Measurements from ENCODE around the gene SNX11.

Gene SNX11

GRCh38 chr17:48132385-48132784, 24.8 kb downstream of the SNX11 start:
- DNase-seq (ENCODE audit: low read depth in 2 of 2): no peak

- DNase-seq (ENCODE audit: low read depth in 2 of 2): no peak
These were observed 27.4 kb downstream of the SNX11 start for GRCh38 chr17:48134912-48135480.

GRCh38 chr17:48137656-48138055, 30.1 kb downstream of the SNX11 start:
- DNase-seq (ENCODE audit: low read depth in 2 of 2): no peak

- no peak for DNase-seq (ENCODE audit: low read depth in 2 of 2)
These were observed 32.4 kb downstream of the SNX11 start for GRCh38 chr17:48139944-48140343.

- no peak for DNase-seq (ENCODE audit: low read depth in 2 of 2)
These were observed 36.1 kb downstream of the SNX11 start for GRCh38 chr17:48143629-48144028.

GRCh38 chr17:48144231-48144630, 36.7 kb downstream of the SNX11 start:
- no peak for DNase-seq (ENCODE audit: low read depth in 2 of 2)

GRCh38 chr17:48144976-48145798, 37.6 kb downstream of the SNX11 start:
- no peak for DNase-seq (ENCODE audit: low read depth in 2 of 2)

GRCh38 chr17:48148029-48148770, 40.6 kb downstream of the SNX11 start:
- DNase-seq (ENCODE audit: low read depth in 2 of 2): no peak

GRCh38 chr17:48148854-48149786, 41.6 kb downstream of the SNX11 start:
- no peak for DNase-seq (ENCODE audit: low read depth in 2 of 2)

- DNase-seq (ENCODE audit: low read depth in 2 of 2): no peak
These were observed 42.4 kb downstream of the SNX11 start for GRCh38 chr17:48149787-48150463.

- no peak for DNase-seq (ENCODE audit: low read depth in 2 of 2)
These were observed 43.0 kb downstream of the SNX11 start for GRCh38 chr17:48150597-48151001.

- no peak for DNase-seq (ENCODE audit: low read depth in 2 of 2)
These were observed 43.7 kb downstream of the SNX11 start for GRCh38 chr17:48151220-48151619.

- no peak for DNase-seq (ENCODE audit: low read depth in 2 of 2)
These were observed 44.7 kb downstream of the SNX11 start for GRCh38 chr17:48152289-48152688.

GRCh38 chr17:48153691-48154358, 46.3 kb downstream of the SNX11 start:
- no peak for DNase-seq (ENCODE audit: low read depth in 2 of 2)

- DNase-seq (ENCODE audit: low read depth in 2 of 2): no peak
These were observed 48.5 kb downstream of the SNX11 start for GRCh38 chr17:48155889-48156611.

- no peak for DNase-seq (ENCODE audit: low read depth in 2 of 2)
These were observed 51.7 kb downstream of the SNX11 start for GRCh38 chr17:48159232-48159631.

- no peak for DNase-seq (ENCODE audit: low read depth in 2 of 2)
These were observed 52.9 kb downstream of the SNX11 start for GRCh38 chr17:48160177-48161081.

GRCh38 chr17:48161127-48161905, 53.8 kb downstream of the SNX11 start:
- no peak for DNase-seq (ENCODE audit: low read depth in 2 of 2)
